Osteoblast (primary cell): ENCODE results near the gene DNAJC16. TPM values are rescaled to one million over a fixed set of nuclear protein-coding genes. Genes with fewer than 3 reads are reported as not detected.

ENCODE experiments used
- DNase-seq: peaks from one replicate; pipeline ENCODE4 v3.0.0; 2011; ENCODE audit warnings: low spot score, mixed read lengths; ENCODE audit not compliant: insufficient read length; ENCODE audit errors: missing footprints
- H2AFZ ChIP-seq: 2 replicates; pipeline ENCODE4 v1.6.0; 2011; ENCODE audit warnings: mild to moderate bottlenecking, low read length
- H3K27ac ChIP-seq: 2 replicates; pipeline ENCODE4 v1.5.1; 2011; ENCODE audit warnings: mild to moderate bottlenecking, low read depth, low read length, moderate library complexity
- H3K27me3 ChIP-seq: 2 replicates; pipeline ENCODE4 v1.6.0; 2012; ENCODE audit warnings: mild to moderate bottlenecking, control low read depth, inconsistent platforms, low read length, moderate library complexity; ENCODE audit not compliant: insufficient read depth
- H3K36me3 ChIP-seq: 2 replicates; pipeline ENCODE4 v1.5.1; 2011; ENCODE audit warnings: mild to moderate bottlenecking, low read length, control low read depth, moderate library complexity; ENCODE audit not compliant: insufficient read depth
- H3K4me1 ChIP-seq: 2 replicates; pipeline ENCODE4 v1.5.1; 2011; ENCODE audit warnings: mild to moderate bottlenecking, low read length, control low read depth, moderate library complexity; ENCODE audit not compliant: insufficient read depth
- H3K4me2 ChIP-seq: 2 replicates; pipeline ENCODE4 v1.6.0; 2011; ENCODE audit warnings: mild to moderate bottlenecking, low read length; ENCODE audit not compliant: insufficient read depth
- H3K4me3 ChIP-seq: fragments of 200-600 bp; sonication (generic); 3 replicates; pipeline ENCODE4 v1.5.1; 2012; ENCODE audit warnings: mild to moderate bottlenecking, low read length, inconsistent platforms; ENCODE audit not compliant: insufficient read depth
- H3K79me2 ChIP-seq: 2 replicates; pipeline ENCODE4 v1.6.0; 2012; ENCODE audit warnings: mild to moderate bottlenecking, low read length, control low read depth, inconsistent platforms; ENCODE audit not compliant: insufficient read depth
- H3K9me3 ChIP-seq: 2 replicates; pipeline ENCODE4 v1.5.1; 2011; ENCODE audit warnings: low read depth, low read length, control low read depth
- H4K20me1 ChIP-seq: 2 replicates; pipeline ENCODE4 v1.6.0; 2012; ENCODE audit warnings: mild to moderate bottlenecking, low read length, control low read depth; ENCODE audit not compliant: insufficient read depth
- total RNA-seq: library from RNA; depleted of rRNA; stranded (reverse); fragments of >200 nt; gene quantifications from 2 replicates; pipeline ENCODE4 v1.2.3, GENCODE V29; 2012
- TF ChIP-seq, protein P1 (sequence below): IDR thresholded peaks from 2 replicates; pipeline ENCODE4 v1.5.1; 2011; ENCODE audit warnings: mild to moderate bottlenecking, low read depth, low read length, moderate library complexity; ENCODE audit errors: extremely low read depth

Gene DNAJC16
- total RNA-seq, 1 donor, result 19.2 TPM

DNA sequence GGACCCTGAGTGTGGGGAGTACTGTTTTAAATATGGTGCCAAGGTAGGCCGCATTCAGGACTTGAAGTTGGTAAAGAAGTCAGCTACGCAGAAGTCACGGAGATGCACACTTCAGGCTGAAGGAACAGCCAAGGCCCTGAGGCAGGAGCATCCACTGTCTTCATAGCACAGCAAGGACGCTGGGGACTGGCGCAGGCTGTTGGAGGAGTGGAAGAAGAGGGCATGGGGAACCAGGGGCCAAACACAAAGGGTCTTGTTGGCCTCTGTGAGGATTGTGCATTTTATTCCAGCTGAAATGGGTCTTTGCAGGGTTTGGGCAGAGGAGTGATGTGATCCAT lies 16.6 kb downstream of the DNAJC16 start:
- Histone ChIP-seq H3K4me2 (peak overlapping the region; percentile 17), H3K9me3 (no peaks in the 10 kb centered on the region), H3K27ac (peak overlapping the region; percentile 54), H3K79me2 (no peaks in the 10 kb centered on the region), H3K36me3 (peaks cover 57% of the 10 kb centered on the region), H2AFZ (no peak overlapping the region), H4K20me1 (no peaks in the 10 kb centered on the region), H3K4me3 (no peak overlapping the region), H3K4me1 (peaks cover 13% of the 10 kb centered on the region), H3K27me3 (no peaks in the 10 kb centered on the region)
- TF ChIP-seq, protein P1, sequence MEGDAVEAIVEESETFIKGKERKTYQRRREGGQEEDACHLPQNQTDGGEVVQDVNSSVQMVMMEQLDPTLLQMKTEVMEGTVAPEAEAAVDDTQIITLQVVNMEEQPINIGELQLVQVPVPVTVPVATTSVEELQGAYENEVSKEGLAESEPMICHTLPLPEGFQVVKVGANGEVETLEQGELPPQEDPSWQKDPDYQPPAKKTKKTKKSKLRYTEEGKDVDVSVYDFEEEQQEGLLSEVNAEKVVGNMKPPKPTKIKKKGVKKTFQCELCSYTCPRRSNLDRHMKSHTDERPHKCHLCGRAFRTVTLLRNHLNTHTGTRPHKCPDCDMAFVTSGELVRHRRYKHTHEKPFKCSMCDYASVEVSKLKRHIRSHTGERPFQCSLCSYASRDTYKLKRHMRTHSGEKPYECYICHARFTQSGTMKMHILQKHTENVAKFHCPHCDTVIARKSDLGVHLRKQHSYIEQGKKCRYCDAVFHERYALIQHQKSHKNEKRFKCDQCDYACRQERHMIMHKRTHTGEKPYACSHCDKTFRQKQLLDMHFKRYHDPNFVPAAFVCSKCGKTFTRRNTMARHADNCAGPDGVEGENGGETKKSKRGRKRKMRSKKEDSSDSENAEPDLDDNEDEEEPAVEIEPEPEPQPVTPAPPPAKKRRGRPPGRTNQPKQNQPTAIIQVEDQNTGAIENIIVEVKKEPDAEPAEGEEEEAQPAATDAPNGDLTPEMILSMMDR, result no peak
- DNase-seq, result no peak

DNA sequence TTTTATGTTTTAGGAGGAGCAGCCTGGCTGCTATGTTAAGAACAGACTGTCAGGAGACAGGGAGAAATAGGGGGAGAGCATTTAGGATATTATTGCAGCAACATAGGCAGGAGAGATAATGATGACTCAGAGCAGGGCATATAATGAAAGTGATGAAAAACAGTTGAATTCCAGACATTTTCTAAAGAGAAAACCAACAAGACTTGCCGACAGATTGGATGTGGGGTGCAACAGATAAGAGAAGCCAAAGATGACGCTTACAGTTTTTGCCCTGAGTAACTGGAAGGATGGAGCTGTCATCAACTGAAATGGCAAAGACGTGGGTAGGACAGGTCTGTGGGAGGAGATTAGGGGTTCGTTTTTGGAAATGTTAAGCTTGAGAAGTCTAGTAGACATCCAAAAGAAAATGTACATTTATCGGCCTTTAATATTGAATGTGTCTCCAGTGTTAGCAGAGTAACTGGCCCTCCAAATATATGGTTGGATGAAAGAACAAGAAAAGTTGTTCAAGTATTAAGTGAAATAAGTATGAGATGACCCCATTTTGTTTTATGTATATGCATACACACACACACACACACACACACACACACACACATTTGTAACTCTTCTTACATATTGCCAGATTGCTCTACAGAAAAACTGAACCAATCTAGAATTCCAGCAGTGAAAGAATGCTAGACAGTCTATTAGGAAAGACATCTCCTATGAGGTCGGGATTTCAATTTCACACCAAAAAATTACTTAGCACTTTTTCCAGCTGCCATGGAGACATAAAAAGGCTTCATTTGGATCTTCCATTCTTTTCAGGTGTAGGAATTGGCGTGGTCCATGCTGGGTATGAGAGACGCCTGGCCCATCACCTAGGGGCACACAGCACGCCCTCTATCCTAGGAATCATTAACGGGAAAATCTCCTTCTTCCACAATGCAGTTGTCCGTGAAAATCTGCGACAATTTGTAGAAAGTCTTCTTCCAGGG lies 17.2 kb downstream of the DNAJC16 start:
- H3K36me3 ChIP-seq, result peaks cover 63% of the 10 kb centered on the region
- H3K79me2 ChIP-seq, result no peaks in the 10 kb centered on the region
- peak overlapping the region; percentile 54 for H3K27ac ChIP-seq
- TF ChIP-seq, protein P1, result no peak
- H3K9me3 ChIP-seq, result no peaks in the 10 kb centered on the region
- no peaks in the 10 kb centered on the region for H3K27me3 ChIP-seq
- peak; percentile 67 for DNase-seq
- H4K20me1 ChIP-seq, result no peaks in the 10 kb centered on the region
- H3K4me1 ChIP-seq, result peaks cover 13% of the 10 kb centered on the region
- no peak overlapping the region for H3K4me3 ChIP-seq
- H3K4me2 ChIP-seq, result peak overlapping the region; percentile 17
- H2AFZ ChIP-seq, result no peak overlapping the region

DNA sequence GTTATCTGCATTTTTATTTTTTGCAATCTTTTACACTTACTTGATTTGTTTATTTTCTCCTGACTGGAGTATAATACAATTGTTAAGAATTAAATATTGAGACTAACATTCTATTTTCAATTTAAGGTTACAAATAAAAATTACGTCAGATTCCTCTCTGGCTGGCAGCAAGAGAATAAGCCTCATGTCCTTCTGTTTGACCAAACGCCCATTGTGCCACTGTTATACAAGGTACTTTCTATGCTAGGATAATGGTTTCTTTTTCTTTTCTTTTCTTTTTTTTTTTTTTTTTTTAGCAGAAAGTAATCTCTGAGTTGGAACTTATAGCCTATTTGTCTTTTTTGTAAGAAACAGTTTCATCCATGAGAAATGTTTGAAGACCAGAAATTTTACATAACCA lies 20.0 kb downstream of the DNAJC16 start:
- Histone ChIP-seq H3K36me3 (peaks cover 67% of the 10 kb centered on the region), H2AFZ (no peak overlapping the region), H3K4me3 (no peak overlapping the region), H3K27me3 (no peaks in the 10 kb centered on the region), H3K9me3 (no peaks in the 10 kb centered on the region), H3K4me2 (no peak overlapping the region), H3K79me2 (no peaks in the 10 kb centered on the region), H4K20me1 (no peaks in the 10 kb centered on the region), H3K4me1 (peaks cover 9% of the 10 kb centered on the region), H3K27ac (no peak overlapping the region)
- TF ChIP-seq, protein P1, result no peak
- no peak for DNase-seq

DNA sequence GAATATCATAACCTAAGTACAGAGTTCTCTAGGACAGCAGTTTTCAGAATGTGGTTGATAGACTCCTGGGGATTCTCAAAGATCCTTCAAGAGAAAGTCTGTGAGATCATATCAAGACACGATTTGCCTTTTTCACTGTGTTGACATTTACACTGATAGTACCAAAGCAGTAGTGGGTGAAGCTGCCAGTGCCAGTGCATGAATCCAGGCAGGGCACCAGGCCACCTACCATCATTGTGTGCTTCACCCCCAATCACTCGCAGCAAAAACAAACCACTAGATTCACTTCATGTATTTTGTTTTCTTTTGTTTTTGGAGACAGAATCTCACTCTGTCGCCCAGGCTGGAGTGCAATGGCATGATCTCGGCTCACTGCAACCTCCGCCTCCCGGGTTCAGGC lies 23.9 kb downstream of the DNAJC16 start:
- H3K79me2 ChIP-seq, result no peaks in the 10 kb centered on the region
- H3K4me3 ChIP-seq, result no peak overlapping the region
- peaks cover 48% of the 10 kb centered on the region for H3K36me3 ChIP-seq
- H3K27ac ChIP-seq, result no peak overlapping the region
- H3K9me3 ChIP-seq, result no peaks in the 10 kb centered on the region
- H2AFZ ChIP-seq, result no peak overlapping the region
- DNase-seq, result peak; percentile 36
- TF ChIP-seq, protein P1, result no peak
- H3K27me3 ChIP-seq, result no peaks in the 10 kb centered on the region
- no peaks in the 10 kb centered on the region for H3K4me1 ChIP-seq
- no peak overlapping the region for H3K4me2 ChIP-seq
- H4K20me1 ChIP-seq, result no peaks in the 10 kb centered on the region
